Sigmoid colon (tissue), 7 donors: ENCODE data around the gene MRLN. TPM values are rescaled to one million over a fixed set of nuclear protein-coding genes. Genes with fewer than 3 reads are reported as not detected.
"Not testable (repeated sequence)": the region's sequence is repeated elsewhere in the genome, so short reads cannot be mapped to it uniquely, and the experiment has no call there.

Source experiments
- DNase-seq: peaks from one replicate; pipeline ENCODE4 v3.0.0-alpha.2; 2019
- H3K27ac ChIP-seq, 4 donors: fragments of 200-600 bp; sonication (generic); one replicate each; pipeline ENCODE4 v1.5.1; 2016 to 2019; ENCODE audit warnings: mild to moderate bottlenecking in 1 of 4
- H3K27me3 ChIP-seq, 3 donors: fragments of 200-600 bp; sonication (generic); one replicate each; pipeline ENCODE4 v1.5.1; 2019; ENCODE audit warnings: mild to moderate bottlenecking in 1 of 3
- H3K36me3 ChIP-seq, 4 donors: fragments of 200-600 bp; sonication (generic); one replicate each; pipeline ENCODE4 v1.5.1; 2016 to 2019
- H3K4me1 ChIP-seq, 4 donors: fragments of 200-600 bp; sonication (generic); one replicate each; pipeline ENCODE4 v1.5.1; 2017 to 2019
- H3K4me3 ChIP-seq, 4 donors: fragments of 200-600 bp; sonication (generic); one replicate each; pipeline ENCODE4 v1.5.1; 2017 to 2019; ENCODE audit warnings: mild to moderate bottlenecking in 2 of 4, moderate library complexity in 1 of 4
- H3K9me3 ChIP-seq, 4 donors: fragments of 200-600 bp in 3 of 4; sonication (generic) in 3 of 4; one replicate each; pipeline versions ENCODE4 v1.5.1 to v1.6.1; 2013 to 2019
- CTCF ChIP-seq, 4 experiments: fragments of 450-650 bp in 3 of 4; fragments of 200-600 bp in 1 of 4; IDR thresholded peaks; one replicate each; pipeline ENCODE4 v1.5.1; 2016 to 2019; ENCODE audit warnings: antibody characterized with exemption in 4 of 4, mild to moderate bottlenecking in 3 of 4, moderate library complexity in 2 of 4
- EP300 ChIP-seq, 4 donors: sonication (generic); formaldehyde crosslinking; IDR thresholded peaks; one replicate each; pipeline ENCODE4 v1.6.1; 2017; ENCODE audit warnings: antibody characterized with exemption in 4 of 4
- POLR2A ChIP-seq, 2 donors: fragments of 450-650 bp; IDR thresholded peaks; one replicate each; pipeline ENCODE4 v1.6.1; 2016; ENCODE audit warnings: antibody characterized with exemption in 2 of 2, mild to moderate bottlenecking in 2 of 2, moderate library complexity in 2 of 2
- POLR2AphosphoS5 ChIP-seq, 4 donors: sonication (generic); formaldehyde crosslinking; IDR thresholded peaks; one replicate each; pipeline ENCODE4 v1.6.1; 2017; ENCODE audit warnings: antibody characterized with exemption in 4 of 4
- WGBS, 2 donors: extraction: QIAGEN DNeasy Blood & Tissue Kit; methylation state at CpG; one replicate each; pipeline ENCODE4 v1.1.7; 2013; 5-methylcytosine and 5-hydroxymethylcytosine counted together
- intact Hi-C: fragments of 100-400 bp; cut with DNase I; formaldehyde crosslinking; loops from one replicate; pipeline ENCODE4 v1.15.1; 2023
- polyA plus RNA-seq, 3 donors: library from polyadenylated mRNA; stranded (reverse); fragments of 200-250 nt; gene quantifications; one replicate each; pipeline ENCODE4 v1.2.3, GENCODE V29; 2013
- total RNA-seq, 4 donors: library from RNA; depleted of rRNA; stranded (reverse); fragments of >200 nt; gene quantifications; one replicate each; pipeline ENCODE4 v1.1.0, GENCODE V29; 2016
- donor health status: healthy with polysubstance abuse.
- donor health status: Bipolar disorder and iron deficiency.
- donor health status: healthy.

The MRLN gene
- total and polyA plus RNA-seq, 7 donors = not detected

GRCh38 chr10:59735296-59735695 is 18.0 kb downstream of the MRLN start:
- Histone ChIP-seq H3K4me3 (no peak overlapping the region), H3K9me3 (no peaks in the 10 kb centered on the region), H3K27ac (no peak overlapping the region), H3K4me1 (no peaks in the 10 kb centered on the region), H3K36me3 (no peaks in the 10 kb centered on the region), H3K27me3 (no peaks in the 10 kb centered on the region)
- intact Hi-C loops = no loop called here
- no peak for TF ChIP-seq POLR2AphosphoS5 (IDR thresholded peaks at IDR 0.05)
- no peak for TF ChIP-seq CTCF (IDR thresholded peaks at IDR 0.05)
- no peak for TF ChIP-seq POLR2A (IDR thresholded peaks at IDR 0.05)
- TF ChIP-seq EP300 (IDR thresholded peaks at IDR 0.05) = no peak
- no peak for DNase-seq
- 62 to 68% methylated on average over 1 of the region's 1 CpG for WGBS, 2 donors

GRCh38 chr10:59734014-59734462 is 19.2 kb downstream of the MRLN start:
- Histone ChIP-seq H3K9me3 (no peaks in the 10 kb centered on the region), H3K4me1 (no peaks in the 10 kb centered on the region), H3K36me3 (no peaks in the 10 kb centered on the region), H3K27ac (no peak overlapping the region), H3K4me3 (no peak overlapping the region), H3K27me3 (no peaks in the 10 kb centered on the region)
- WGBS, 2 donors = 86 to 94% methylated on average over 3 of the region's 3 CpGs
- intact Hi-C loops = no loop called here
- DNase-seq = no peak
- TF ChIP-seq CTCF (IDR thresholded peaks at IDR 0.05) = no peak
- no peak for TF ChIP-seq EP300 (IDR thresholded peaks at IDR 0.05)
- no peak for TF ChIP-seq POLR2AphosphoS5 (IDR thresholded peaks at IDR 0.05)
- no peak for TF ChIP-seq POLR2A (IDR thresholded peaks at IDR 0.05)

- WGBS, 2 donors = 96 to 97% methylated on average over 16 of the region's 16 CpGs
- H3K4me3 ChIP-seq, H3K9me3 ChIP-seq, DNase-seq, H3K4me1 ChIP-seq, H3K27me3 ChIP-seq, H3K36me3 ChIP-seq, intact Hi-C loops, H3K27ac ChIP-seq: not testable (repeated sequence)
These were observed 19.8 kb downstream of the MRLN start for GRCh38 chr10:59733321-59734013.

- not testable (repeated sequence) for DNase-seq, H3K4me1 ChIP-seq, H3K27me3 ChIP-seq
These were observed 20.4 kb downstream of the MRLN start for GRCh38 chr10:59732849-59733248.

GRCh38 chr10:59729167-59729566 is 24.1 kb downstream of the MRLN start:
- intact Hi-C loops, H3K9me3 ChIP-seq, H3K36me3 ChIP-seq, H3K4me1 ChIP-seq, H3K4me3 ChIP-seq, DNase-seq, H3K27me3 ChIP-seq, H3K27ac ChIP-seq: not testable (repeated sequence)
- WGBS, 2 donors = 94 to 97% methylated on average over 4 of the region's 4 CpGs

More at GRCh38 chr10:59732849-59733248, 20.4 kb downstream of the MRLN start:
- 83 to 98% methylated on average over 4 of the region's 4 CpGs for WGBS, 2 donors
- H3K36me3 ChIP-seq, H3K9me3 ChIP-seq, H3K27ac ChIP-seq, H3K4me3 ChIP-seq, intact Hi-C loops: not testable (repeated sequence)

GRCh38 chr10:59724098-59724938 is 28.9 kb downstream of the MRLN start:
- 39 to 78% methylated on average over 3 of the region's 3 CpGs for WGBS, 2 donors
- intact Hi-C loops = no loop called here
- Histone ChIP-seq H3K27me3 (no peaks in the 10 kb centered on the region), H3K36me3 (no peaks in the 10 kb centered on the region), H3K27ac (no peak overlapping the region), H3K4me3 (no peak overlapping the region), H3K9me3 (no peaks in the 10 kb centered on the region), H3K4me1 (no peaks in the 10 kb centered on the region)
- no peak for TF ChIP-seq POLR2AphosphoS5 (IDR thresholded peaks at IDR 0.05)
- TF ChIP-seq EP300 (IDR thresholded peaks at IDR 0.05) = no peak
- TF ChIP-seq CTCF (IDR thresholded peaks at IDR 0.05) = no peak
- TF ChIP-seq POLR2A (IDR thresholded peaks at IDR 0.05) = no peak
- DNase-seq = no peak
